OCI-LY7 (cell line): Measurements from ENCODE around the gene CXCL14. TPM values are rescaled to one million over a fixed set of nuclear protein-coding genes. Genes with fewer than 3 reads are reported as not detected.

Source experiments
- Bru-seq: library from RNA; stranded (reverse); fragments of 400-500 nt; gene quantifications from one replicate; lab custom pipeline; 2021; lab: Mats Ljungman, UMichigan
- BruChase-seq, 2 experiments: library from RNA; stranded (reverse); fragments of 400-500 nt; gene quantifications; one replicate each; lab custom pipeline; 2021; lab: Mats Ljungman, UMichigan
- BruUV-seq: library from RNA; stranded (reverse); fragments of 400-500 nt; replicated peaks from 2 replicates; lab custom pipeline; 2021; lab: Mats Ljungman, UMichigan
- CTCF ChIA-PET: fragments of 300-600 bp; sonication (Branson Sonifier 250); formaldehyde crosslinking; loops from one replicate; lab custom pipeline; 2022; ENCODE audit warnings: antibody characterized with exemption; ENCODE audit not compliant: unreplicated experiment; lab: Charles Lee
- POLR2A ChIA-PET: fragments of 300-600 bp; sonication (Branson Sonifier 250); formaldehyde crosslinking; loops from one replicate; lab custom pipeline; 2022; ENCODE audit warnings: antibody characterized with exemption; lab: Charles Lee
- DNase-seq: peaks from one replicate; pipeline ENCODE4 v3.0.0-alpha.2; 2015; ENCODE audit warnings: low spot score
- H2AFZ ChIP-seq: fragments of 200-600 bp; sonication (generic), shearing (Covaris generic); 2 replicates; pipeline ENCODE4 v1.6.1; 2014; ENCODE audit warnings: mild to moderate bottlenecking, antibody characterized with exemption, low read length, moderate library complexity
- H3K27ac ChIP-seq: fragments of 200-600 bp; sonication (generic); 2 replicates; pipeline ENCODE4 v1.5.1; 2014; ENCODE audit warnings: mixed run types, low read depth, mild to moderate bottlenecking, moderate library complexity, low read length, inconsistent platforms; ENCODE audit not compliant: poor library complexity, severe bottlenecking
- H3K36me3 ChIP-seq: fragments of 200-600 bp; sonication (generic); 2 replicates; pipeline ENCODE4 v1.6.1; 2014; ENCODE audit warnings: mild to moderate bottlenecking, antibody characterized with exemption, low read length, moderate library complexity, mixed read lengths; ENCODE audit not compliant: insufficient read depth
- H3K4me1 ChIP-seq: fragments of 200-600 bp; sonication (generic); 2 replicates; pipeline ENCODE4 v1.5.1; 2014; ENCODE audit warnings: mild to moderate bottlenecking, low read length; ENCODE audit not compliant: insufficient read depth, poor library complexity, severe bottlenecking
- H3K4me2 ChIP-seq: fragments of 200-600 bp; sonication (generic); 2 replicates; pipeline ENCODE4 v1.6.1; 2014; ENCODE audit warnings: mild to moderate bottlenecking, low read length
- H3K4me3 ChIP-seq: fragments of 200-600 bp; sonication (generic); 2 replicates; pipeline ENCODE4 v1.5.1; 2014; ENCODE audit warnings: mild to moderate bottlenecking, low read depth, low read length; ENCODE audit not compliant: poor library complexity, severe bottlenecking
- H3K79me2 ChIP-seq: fragments of 200-600 bp; sonication (generic); 2 replicates; pipeline ENCODE4 v1.6.1; 2016; ENCODE audit warnings: low read depth, mild to moderate bottlenecking, low read length, moderate library complexity, mixed read lengths; ENCODE audit not compliant: insufficient read depth
- H3K9me2 ChIP-seq: fragments of 200-600 bp; sonication (generic); 2 replicates; pipeline ENCODE4 v1.6.1; 2016; ENCODE audit warnings: mild to moderate bottlenecking, low read length, mixed read lengths; ENCODE audit not compliant: insufficient read depth
- H3K9me3 ChIP-seq: fragments of 200-600 bp; sonication (generic); 2 replicates; pipeline ENCODE4 v1.6.1; 2014; ENCODE audit warnings: mild to moderate bottlenecking, mixed run types, low read length, mixed read lengths
- H4K20me1 ChIP-seq: fragments of 200-600 bp; sonication (generic); 2 replicates; pipeline ENCODE4 v1.6.1; 2014; ENCODE audit warnings: mild to moderate bottlenecking, antibody characterized with exemption, low read length, moderate library complexity, mixed read lengths; ENCODE audit not compliant: insufficient read depth
- CTCF ChIP-seq: fragments of 200-600 bp; sonication (generic); conservative IDR thresholded peaks from 2 replicates; pipeline ENCODE4 v1.5.1; 2014; ENCODE audit warnings: mild to moderate bottlenecking, antibody characterized with exemption, low read length, moderate library complexity, mixed read lengths
- EZH2phosphoT487 ChIP-seq: fragments of 200-600 bp; sonication (generic); IDR thresholded peaks from 2 replicates; pipeline ENCODE4 v1.6.1; 2018; ENCODE audit warnings: low read depth, borderline replicate concordance, mild to moderate bottlenecking, mixed run types, antibody characterized with exemption, low read length, moderate library complexity, mixed read lengths
- intact Hi-C: fragments of 100-400 bp; cut with micrococcal nuclease; formaldehyde crosslinking; loops from one replicate; pipeline ENCODE4 v1.10.0; 2022; ENCODE audit not compliant: unreplicated experiment
- long read RNA-seq: library from polyadenylated mRNA; stranded (forward); transcript quantifications from one replicate; pipeline ENCODE4 v2.0.0, GENCODE V29; 2022
- total RNA-seq, 2 experiments: library from RNA; depleted of rRNA in 1 of 2; stranded (reverse); fragments of >200 nt in 1 of 2; shearing (Covaris generic) in 1 of 2; gene quantifications; 2 replicates each; pipeline ENCODE4 v1.2.3, GENCODE V29; 2014 to 2022

CXCL14 gene, protein sequence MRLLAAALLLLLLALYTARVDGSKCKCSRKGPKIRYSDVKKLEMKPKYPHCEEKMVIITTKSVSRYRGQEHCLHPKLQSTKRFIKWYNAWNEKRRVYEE
- total RNA-seq (2014; rRNA removed; shearing (Covaris generic)) = not detected in 2 replicates
- total RNA-seq (2022) = not detected in 2 replicates
- not detected for Bru-seq, nascent RNA
- BruChase-seq, experiment 1, labeled RNA remaining after a 6-hour chase = not detected
- BruChase-seq, experiment 2, labeled RNA remaining after a 2-hour chase = not detected
- long read RNA-seq = 0 reads

- TF ChIP-seq EZH2phosphoT487 (no peak), CTCF (no peak)
- Histone ChIP-seq H3K36me3 (no peaks in the 10 kb centered on the region), H3K4me3 (no peak within 1 kb of the TSS), H3K4me1 (no peaks in the 10 kb centered on the region), H3K27ac (no peak within 1 kb of the TSS), H4K20me1 (no peaks in the 10 kb centered on the region), H2AFZ (no peak within 1 kb of the TSS), H3K4me2 (no peak within 1 kb of the TSS), H3K9me2 (no peaks in the 10 kb centered on the region), H3K9me3 (no peaks in the 10 kb centered on the region), H3K79me2 (no peaks in the 10 kb centered on the region)
- no peak for DNase-seq
- BruUV-seq = no TSS peak
- POLR2A ChIA-PET = no interaction called here
- CTCF ChIA-PET = no interaction called here
- intact Hi-C loops = no loop called here
Observed at GRCh38 chr5:135578685-135579341, at the start of gene CXCL14. CXCL14 (minus strand) TSS chr5:135578991; CDS start chr5:135578778, 213 bp downstream.

- Histone ChIP-seq H3K9me3 (no peaks in the 10 kb centered on the region), H3K79me2 (no peaks in the 10 kb centered on the region), H3K4me1 (no peaks in the 10 kb centered on the region), H3K27ac (no peak overlapping the region), H3K4me3 (no peak overlapping the region), H3K36me3 (no peaks in the 10 kb centered on the region), H4K20me1 (no peaks in the 10 kb centered on the region), H2AFZ (no peak overlapping the region), H3K4me2 (no peak overlapping the region), H3K9me2 (no peaks in the 10 kb centered on the region)
- BruUV-seq = no TSS peak
- TF ChIP-seq EZH2phosphoT487 = no peak
- TF ChIP-seq CTCF = no peak
- intact Hi-C loops = no loop called here
- CTCF ChIA-PET = no interaction called here
- POLR2A ChIA-PET = no interaction called here
- DNase-seq = no peak
Observed at GRCh38 chr5:135626636-135627035, 47.8 kb upstream of the CXCL14 start.

GRCh38 chr5:135625961-135626360 lies 47.2 kb upstream of the CXCL14 start:
- ChIA-PET POLR2A (no interaction called here), CTCF (no interaction called here)
- no peak for DNase-seq
- H3K36me3 ChIP-seq = no peaks in the 10 kb centered on the region
- H3K4me1 ChIP-seq = no peaks in the 10 kb centered on the region
- BruUV-seq = no TSS peak
- no peaks in the 10 kb centered on the region for H4K20me1 ChIP-seq
- H3K4me3 ChIP-seq = no peak overlapping the region
- no peaks in the 10 kb centered on the region for H3K79me2 ChIP-seq
- intact Hi-C loops = no loop called here
- no peak overlapping the region for H3K27ac ChIP-seq
- TF ChIP-seq CTCF = no peak
- TF ChIP-seq EZH2phosphoT487 = no peak
- no peaks in the 10 kb centered on the region for H3K9me2 ChIP-seq
- H2AFZ ChIP-seq = no peak overlapping the region
- H3K9me3 ChIP-seq = no peaks in the 10 kb centered on the region
- no peak overlapping the region for H3K4me2 ChIP-seq
